Gastroesophageal sphincter (tissue), 3 donors: ENCODE measurements around the gene MYCBP2.

ENCODE experiments used
- EP300 ChIP-seq: sonication (generic); formaldehyde crosslinking; IDR thresholded peaks from one replicate; pipeline ENCODE4 v1.6.1; 2017; ENCODE audit warnings: antibody characterized with exemption, mild to moderate bottlenecking
- TF ChIP-seq, protein P1 (sequence below), 4 experiments: fragments of 200-600 bp in 2 of 4; fragments of 450-650 bp in 2 of 4; sonication (generic) in 1 of 4; IDR thresholded peaks; one replicate each; pipeline ENCODE4 v1.5.1; 2017 to 2019; ENCODE audit warnings: antibody characterized with exemption in 4 of 4, mild to moderate bottlenecking in 2 of 4, moderate library complexity in 2 of 4

DNA sequence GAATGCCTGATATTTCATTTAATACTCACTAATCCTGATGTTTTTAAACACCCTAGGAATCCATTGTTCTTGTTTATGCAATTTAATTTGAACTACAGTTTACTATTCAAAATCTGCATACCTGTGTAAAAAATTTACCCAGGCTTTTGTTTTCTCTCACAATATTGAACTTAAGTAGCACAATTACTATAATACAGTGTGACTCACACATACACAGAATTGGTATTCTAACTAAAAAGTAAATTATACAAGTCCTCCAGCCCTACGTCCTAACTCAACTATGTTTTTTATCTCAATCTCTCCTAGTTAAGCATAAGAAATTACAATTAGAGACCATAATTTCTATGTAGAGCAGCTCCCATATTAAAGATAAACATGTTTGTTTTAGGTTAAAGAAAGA is 41.8 kb downstream of the MYCBP2 start:
- no peak for TF ChIP-seq EP300
- TF ChIP-seq, protein P1, sequence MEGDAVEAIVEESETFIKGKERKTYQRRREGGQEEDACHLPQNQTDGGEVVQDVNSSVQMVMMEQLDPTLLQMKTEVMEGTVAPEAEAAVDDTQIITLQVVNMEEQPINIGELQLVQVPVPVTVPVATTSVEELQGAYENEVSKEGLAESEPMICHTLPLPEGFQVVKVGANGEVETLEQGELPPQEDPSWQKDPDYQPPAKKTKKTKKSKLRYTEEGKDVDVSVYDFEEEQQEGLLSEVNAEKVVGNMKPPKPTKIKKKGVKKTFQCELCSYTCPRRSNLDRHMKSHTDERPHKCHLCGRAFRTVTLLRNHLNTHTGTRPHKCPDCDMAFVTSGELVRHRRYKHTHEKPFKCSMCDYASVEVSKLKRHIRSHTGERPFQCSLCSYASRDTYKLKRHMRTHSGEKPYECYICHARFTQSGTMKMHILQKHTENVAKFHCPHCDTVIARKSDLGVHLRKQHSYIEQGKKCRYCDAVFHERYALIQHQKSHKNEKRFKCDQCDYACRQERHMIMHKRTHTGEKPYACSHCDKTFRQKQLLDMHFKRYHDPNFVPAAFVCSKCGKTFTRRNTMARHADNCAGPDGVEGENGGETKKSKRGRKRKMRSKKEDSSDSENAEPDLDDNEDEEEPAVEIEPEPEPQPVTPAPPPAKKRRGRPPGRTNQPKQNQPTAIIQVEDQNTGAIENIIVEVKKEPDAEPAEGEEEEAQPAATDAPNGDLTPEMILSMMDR (IDR thresholded peaks at IDR 0.05) = no peak
